GM12872 (cell line): ENCODE results near the gene DTX4.

ENCODE experiments used
- CTCF ChIP-seq: IDR thresholded peaks from 3 replicates; pipeline ENCODE4 v1.5.1; 2011; ENCODE audit warnings: low read depth, mild to moderate bottlenecking, low read length, moderate library complexity; ENCODE audit not compliant: insufficient read depth

The DTX4 gene

GRCh38 chr11:59142530-59143507 lies 29.1 kb upstream of the DTX4 start, which contains the start of gene FAM111A:
FAM111A (plus strand) TSS chr11:59142856; CDS start chr11:59148873, 6,017 bp downstream.
- peak; percentile 47; the same call in 2 of the 3 replicates for TF ChIP-seq CTCF

- TF ChIP-seq CTCF: no peak
These were observed 27.8 kb upstream of the DTX4 start for GRCh38 chr11:59144096-59144495.

DNA sequence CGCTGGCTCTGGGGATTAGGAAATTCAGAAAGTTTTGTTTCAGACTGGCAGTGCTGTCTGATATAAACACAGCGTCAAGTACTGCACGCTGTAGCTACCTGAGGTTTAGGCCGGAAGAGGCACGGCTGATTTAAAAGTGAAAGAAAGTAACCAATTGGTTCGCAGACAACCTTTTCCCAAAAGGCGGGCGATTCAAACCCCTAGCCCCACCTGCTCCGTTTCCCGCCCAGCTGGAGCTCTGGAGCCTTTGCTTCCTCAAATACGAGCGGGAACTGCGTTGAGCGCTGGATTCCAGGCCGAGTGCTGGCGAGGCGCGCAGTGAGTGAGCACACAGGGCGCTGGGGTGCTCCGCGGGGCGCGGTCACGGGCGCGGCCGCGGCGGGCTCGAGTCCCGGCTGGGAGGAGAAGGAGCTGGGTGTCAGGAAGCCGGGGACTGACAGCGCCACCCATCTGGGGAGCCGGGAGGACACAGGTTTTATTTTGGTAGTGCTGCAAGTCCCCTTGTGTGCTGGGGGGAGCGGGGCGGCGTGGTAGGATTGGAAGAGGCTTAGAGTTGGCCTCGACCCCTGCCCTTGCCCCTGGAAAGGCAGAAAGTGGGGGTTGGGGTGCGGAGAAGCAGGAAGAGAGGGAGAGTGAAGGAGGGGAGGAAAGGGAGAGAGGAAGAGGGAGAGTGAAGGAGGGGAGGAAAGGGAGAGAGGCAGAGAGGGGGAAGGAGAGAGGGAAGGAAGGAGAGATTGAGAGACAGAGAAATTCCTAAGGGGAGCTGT lies 27.2 kb upstream of the DTX4 start:
- peak; percentile 41 for TF ChIP-seq CTCF

GRCh38 chr11:59145534-59145933 lies 26.4 kb upstream of the DTX4 start:
- no peak for TF ChIP-seq CTCF

DNA sequence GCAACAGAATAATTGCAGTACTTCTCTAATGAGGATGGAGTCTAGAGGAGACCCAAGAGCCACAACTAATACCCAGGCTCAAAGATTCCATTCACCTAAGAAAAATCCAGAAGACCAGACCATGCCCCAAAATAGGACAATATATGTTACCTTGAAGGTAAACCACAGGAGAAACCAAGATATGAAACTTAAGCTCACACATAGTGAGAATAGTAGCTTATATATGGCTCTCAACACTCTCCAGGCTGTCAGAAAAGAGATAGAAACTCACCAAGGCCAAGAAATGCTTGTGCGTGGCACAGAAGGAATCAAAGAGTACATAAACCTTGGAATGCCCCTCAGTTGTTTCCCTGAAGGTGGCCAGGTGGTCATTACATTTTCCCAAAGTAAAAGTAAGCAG lies 20.2 kb upstream of the DTX4 start:
- TF ChIP-seq CTCF: no peak

GRCh38 chr11:59152312-59152951 lies 19.5 kb upstream of the DTX4 start:
- no peak for TF ChIP-seq CTCF

GRCh38 chr11:59154610-59155009 lies 17.3 kb upstream of the DTX4 start:
- TF ChIP-seq CTCF: no peak
